Right lobe of liver (tissue), 4 donors: ENCODE results near the gene DRAM1.

ENCODE experiments used
- CTCF ChIP-seq, 4 donors: fragments of 200-600 bp in 3 of 4; fragments of 450-650 bp in 1 of 4; IDR thresholded peaks; one replicate each; pipeline versions ENCODE4 v1.5.1 to v1.8.0; 2016 to 2022; ENCODE audit warnings: antibody characterized with exemption in 4 of 4, mild to moderate bottlenecking in 2 of 4
- POLR2A ChIP-seq: fragments of 450-650 bp; IDR thresholded peaks from one replicate; pipeline ENCODE4 v1.6.1; 2017; ENCODE audit warnings: antibody characterized with exemption, mild to moderate bottlenecking
- donor health status: DM: no; HTN: no; CAD: no.
- donor health status: DM: no; HTN: no; CAD: no.
- donor health status: DM: no; HTN: yes; CAD: no.

GRCh38 chr12:101847325-101847724 lies 30.1 kb upstream of the DRAM1 start:
- TF ChIP-seq POLR2A (no peak), CTCF (IDR thresholded peaks at IDR 0.05) (no peak)
